NCI-H748 (cell line): ENCODE data around the gene ONECUT1.

ENCODE experiments used
- DNase-seq: peaks from one replicate; lab custom pipeline; 2025; ENCODE audit not compliant: unreplicated experiment; lab: John Stamatoyannopoulos, UW

Gene ONECUT1

GRCh38 chr15:52783929-52784798 is 6.0 kb downstream of the ONECUT1 start:
- DNase-seq = peak; percentile 67

DNA sequence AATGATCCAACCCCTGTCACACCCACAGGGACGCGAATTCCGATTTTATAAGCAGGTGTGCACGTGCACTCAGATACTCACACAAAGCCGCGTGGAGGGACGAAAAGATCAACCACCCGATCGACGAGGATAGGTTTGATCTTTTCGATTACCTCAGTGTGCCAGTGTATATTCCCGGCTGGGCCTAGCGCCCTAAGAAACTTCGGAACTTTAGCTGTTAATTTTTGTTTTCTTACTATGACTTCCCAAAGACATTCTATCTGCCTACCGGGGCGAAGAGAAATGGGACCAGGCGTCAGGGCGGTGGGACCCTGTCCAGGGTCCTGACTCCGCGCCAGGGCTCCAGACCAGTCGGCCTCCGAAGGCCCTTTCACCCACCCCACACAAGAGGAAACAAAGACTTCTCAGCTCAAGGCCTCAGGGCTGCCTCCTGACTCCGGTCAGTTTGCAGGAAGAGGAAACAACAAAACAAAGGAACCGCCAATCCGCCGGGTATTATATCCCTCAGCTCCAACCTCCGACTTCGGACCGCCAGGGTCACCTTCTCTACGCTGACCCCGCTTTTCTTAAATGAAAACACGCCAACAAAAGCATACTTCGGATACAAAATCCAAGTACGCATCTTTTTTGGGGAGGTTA is 6.8 kb downstream of the ONECUT1 start:
- DNase-seq = no peak

- DNase-seq = no peak
These were observed 7.6 kb downstream of the ONECUT1 start for GRCh38 chr15:52782514-52782913.

- peak; percentile 48 for DNase-seq
These were observed 9.8 kb downstream of the ONECUT1 start for GRCh38 chr15:52780172-52780980.

- DNase-seq = no peak
These were observed 11.7 kb downstream of the ONECUT1 start for GRCh38 chr15:52778457-52778856.

DNA sequence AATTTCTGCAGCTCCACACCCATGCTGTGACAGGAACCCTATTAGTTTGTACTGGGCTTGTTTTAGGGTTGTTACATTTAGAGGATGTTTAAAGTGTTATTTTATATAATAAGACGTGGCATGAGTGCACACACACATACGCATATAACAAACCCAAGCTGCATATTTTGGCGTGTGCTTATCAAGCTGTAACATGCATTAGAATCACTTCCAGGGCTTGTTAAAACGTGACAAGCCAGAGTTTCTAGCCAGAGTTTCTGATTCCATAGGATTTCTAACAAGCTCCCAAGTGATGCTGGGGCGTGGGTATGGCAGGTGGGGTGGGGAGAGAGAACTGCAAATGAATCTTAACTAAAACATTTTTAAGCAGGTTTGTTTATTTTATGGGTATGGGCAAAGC is 17.4 kb downstream of the ONECUT1 start:
- no peak for DNase-seq

- no peak for DNase-seq
These were observed 24.4 kb downstream of the ONECUT1 start for GRCh38 chr15:52765785-52766184.

- no peak for DNase-seq
These were observed 25.4 kb downstream of the ONECUT1 start for GRCh38 chr15:52764731-52765130.

DNA sequence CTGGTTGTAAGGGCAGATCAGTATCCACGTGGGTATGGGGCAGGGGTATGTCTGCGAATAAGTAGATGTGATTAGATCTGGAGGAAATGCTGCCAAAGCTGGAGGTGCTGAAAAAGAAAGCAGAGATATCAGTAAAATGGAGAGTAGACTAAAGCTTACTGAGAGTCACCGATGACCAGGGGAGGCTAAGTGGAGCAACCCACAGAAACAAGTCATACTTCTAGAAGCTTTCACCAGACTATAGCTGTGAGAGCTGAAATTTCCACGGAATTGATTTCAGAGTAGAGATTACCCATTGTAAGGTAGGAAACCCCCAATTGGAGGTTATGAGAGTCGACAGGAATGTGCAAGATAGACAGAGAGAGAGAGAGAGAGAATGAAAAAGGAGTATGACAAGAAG is 27.5 kb downstream of the ONECUT1 start:
- no peak for DNase-seq

- no peak for DNase-seq
These were observed 29.6 kb downstream of the ONECUT1 start for GRCh38 chr15:52760562-52760961.

DNA sequence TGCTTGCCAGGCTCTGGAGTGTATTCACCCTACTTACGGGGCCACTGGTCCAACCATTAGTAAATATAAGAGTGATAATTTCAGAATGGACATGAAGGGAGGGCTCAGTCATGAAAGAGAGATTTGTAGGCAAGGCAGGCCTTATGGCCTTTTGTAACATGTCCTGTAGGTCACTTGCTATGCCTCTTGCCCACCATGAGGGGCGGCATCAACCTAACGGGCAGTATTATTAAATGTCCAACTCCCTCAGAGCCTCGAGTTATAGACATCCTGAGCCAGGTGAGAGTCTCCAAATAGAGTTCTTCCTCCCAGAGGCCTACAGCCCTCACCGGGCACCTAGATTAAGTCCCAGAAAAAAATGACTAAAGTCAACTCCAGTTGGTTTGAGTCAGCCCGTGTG is 30.2 kb downstream of the ONECUT1 start:
- no peak for DNase-seq

- no peak for DNase-seq
These were observed 32.6 kb downstream of the ONECUT1 start for GRCh38 chr15:52757496-52757895.

- no peak for DNase-seq
These were observed 38.6 kb downstream of the ONECUT1 start for GRCh38 chr15:52751522-52751921.

- DNase-seq = no peak
These were observed 40.9 kb downstream of the ONECUT1 start for GRCh38 chr15:52749258-52749657.

DNA sequence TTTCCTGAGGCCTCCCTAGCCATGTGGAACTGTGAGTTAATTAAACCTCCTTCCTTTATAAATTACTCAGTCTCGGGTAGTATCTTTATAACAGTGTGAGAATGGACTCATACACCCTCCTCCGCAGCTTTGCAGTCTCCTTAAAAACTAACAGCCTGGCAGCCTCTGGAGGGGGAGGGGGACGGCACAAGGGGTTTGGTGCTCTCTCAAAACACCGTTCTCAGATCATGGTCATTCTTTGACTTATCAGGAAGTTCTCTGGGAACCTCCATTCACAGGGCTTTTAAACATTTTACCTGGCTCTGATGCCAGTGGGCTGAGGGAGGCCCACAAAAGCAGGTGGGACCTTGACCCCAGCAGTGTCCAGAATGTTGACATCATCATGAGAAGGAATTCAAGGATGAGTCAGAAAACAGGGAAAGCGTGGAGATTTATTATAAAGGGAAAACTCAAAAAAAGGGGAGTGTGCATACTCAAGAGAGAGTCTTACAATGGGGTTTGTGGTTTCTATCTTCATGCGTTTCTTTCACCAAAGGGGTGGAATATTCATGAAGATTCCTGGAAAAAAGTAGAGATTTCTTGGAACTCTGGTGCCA is 43.9 kb downstream of the ONECUT1 start:
- DNase-seq = no peak

DNA sequence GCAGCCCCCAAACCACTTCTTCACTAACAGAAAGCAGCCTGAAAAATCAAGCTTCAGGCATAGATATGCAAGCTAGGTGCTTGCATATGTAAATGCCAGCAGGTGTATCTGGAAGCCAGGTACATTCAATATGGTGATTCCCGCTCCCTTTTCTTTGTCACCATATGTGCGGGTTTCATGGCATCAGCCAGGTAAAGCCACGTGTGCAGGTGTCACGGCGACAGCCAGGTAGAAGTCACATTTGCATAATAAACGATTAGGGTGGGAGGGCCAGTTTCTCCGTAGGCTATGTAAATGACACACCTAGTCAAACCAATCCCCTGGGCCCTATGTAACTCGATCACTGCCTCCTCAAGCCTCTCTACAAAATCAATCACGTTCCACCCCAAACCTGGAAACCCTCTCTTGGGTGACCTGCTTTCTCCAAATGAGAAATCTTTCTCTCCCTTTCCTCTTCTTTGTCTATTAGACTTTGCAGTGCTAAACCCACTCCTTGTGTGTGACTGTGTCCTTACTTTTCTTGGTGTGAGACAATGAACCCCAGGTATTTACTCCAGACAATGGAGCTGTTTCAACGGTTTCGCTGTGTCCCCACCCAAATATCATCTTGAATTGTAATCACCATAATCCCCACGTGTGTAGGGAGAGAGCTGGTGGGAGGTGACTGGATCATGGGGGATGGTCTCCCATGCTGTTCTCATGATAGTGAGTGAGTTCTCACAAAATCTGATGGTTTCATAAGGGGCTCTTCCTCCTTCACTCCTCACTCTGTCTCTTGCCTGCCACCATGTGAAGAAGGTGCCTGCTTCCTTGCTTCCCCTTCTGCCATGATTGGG is 44.6 kb downstream of the ONECUT1 start:
- DNase-seq = peak; percentile 32

DNA sequence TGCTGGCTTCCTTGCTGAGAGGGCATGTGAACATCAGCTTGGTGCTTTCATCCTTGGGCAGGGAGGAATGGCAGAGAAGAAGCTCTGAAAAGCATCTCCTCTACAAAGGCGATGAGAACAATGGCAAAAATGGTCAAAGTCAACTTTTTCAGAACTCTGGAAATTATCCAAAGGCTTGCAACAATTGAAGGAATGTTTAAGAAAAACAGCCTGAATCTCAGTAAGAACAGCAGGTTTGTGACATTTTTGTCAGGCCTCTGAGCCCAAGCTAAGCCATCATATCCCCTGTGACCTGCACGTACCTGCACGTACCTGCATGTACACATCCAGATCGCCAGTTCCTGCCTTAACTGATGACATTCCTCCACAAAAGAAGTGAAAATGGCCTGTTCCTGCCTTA is 51.8 kb downstream of the ONECUT1 start:
- DNase-seq = no peak

DNA sequence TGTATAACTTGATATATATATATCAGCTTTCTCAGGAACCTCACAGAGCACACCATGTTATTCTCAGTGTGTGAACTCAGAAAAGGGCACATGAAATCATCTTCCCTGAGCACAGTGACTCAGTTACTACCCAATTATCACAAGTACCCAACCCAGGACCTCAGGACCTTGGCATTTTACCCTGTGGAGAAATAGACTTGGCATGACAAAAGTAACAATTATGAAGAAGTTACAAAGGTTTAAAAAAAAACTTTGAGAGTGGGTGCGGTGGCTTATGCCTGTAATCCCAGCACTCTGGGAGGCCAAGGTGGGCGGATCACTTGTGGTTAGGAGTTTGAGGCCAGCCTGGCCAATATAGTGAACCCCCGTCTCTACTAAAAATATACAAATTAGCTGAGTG is 52.4 kb downstream of the ONECUT1 start:
- DNase-seq = no peak

DNA sequence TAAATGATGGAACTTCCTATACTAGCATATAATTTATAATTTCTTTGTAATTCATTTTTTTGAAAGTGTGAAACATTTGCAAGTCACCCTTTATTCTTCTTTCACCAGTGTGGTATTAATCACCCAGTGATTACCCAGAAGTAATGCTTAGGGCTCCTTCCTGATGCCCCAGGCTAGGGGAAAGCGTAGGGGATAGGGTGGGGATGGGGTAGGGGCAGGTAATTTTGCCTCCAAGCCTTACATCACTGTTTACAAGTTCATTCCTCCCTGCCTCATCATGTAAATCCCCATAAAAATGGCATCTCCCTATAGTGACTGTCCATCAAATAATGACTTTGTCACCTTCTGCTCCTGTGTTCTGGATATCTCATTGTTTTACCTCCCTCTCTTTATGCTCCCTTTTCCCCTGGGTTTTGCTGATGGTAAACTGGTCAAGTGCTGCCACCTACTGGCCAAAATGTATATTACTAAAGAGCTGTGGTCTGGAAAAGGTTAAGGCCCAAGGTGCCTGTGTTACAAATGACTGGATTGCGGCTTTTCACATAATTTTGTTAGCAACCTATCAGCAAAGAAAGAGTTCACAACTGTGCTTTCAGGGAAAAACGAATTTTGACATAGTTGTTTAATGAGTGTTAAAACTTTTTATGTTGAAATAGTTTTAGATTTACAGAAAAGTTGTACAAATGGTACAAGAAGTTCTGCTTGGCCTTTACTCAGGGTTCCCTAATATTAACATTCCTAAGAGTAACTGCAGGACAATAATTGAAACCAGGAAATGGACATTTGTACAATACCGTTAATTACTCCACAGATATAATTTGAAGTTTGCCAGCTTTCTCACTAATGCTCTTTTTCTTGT is 54.7 kb downstream of the ONECUT1 start:
- peak; percentile 61 for DNase-seq
